GM21367 (cell line): ENCODE data around the gene DLK1.

Source experiments
- ATAC-seq: cut with Tn5 transposase; IDR thresholded peaks from one replicate; pipeline ENCODE4 v1.9.1; 2021; ENCODE audit not compliant: unreplicated experiment

DLK1 gene

DNA sequence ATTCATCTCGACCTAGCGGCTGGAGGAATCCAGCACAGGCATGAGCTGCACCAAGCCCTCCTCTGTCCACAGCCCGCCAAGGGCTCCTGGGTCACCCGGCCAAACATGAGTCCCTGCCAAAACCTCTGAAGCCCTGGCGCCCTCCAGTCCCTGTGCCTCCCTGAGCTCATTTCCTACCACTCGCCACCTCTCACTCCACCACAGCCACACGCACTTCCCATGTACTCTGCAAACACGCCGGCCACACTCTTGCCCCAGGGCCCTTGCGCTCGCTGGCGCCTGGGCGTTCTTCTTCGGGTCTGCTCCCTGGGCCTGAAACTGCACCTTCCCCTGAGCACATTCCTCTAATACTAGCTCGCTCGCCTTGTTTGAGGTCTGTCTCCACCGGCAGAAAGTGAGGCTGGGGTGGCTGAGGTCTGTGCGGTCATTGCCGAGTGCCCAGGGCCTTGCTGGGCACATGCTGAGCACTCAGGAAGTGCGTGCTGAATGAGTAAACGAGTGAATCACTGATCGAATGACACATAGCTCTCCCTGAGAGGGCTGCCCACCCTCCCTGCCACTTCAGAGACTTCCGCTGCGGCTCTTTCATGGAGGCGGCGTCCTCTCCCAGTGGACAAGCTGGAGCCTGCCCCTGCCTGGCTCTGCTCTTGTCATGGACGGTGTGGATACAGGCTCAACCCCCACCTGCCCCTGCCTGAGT, 33.7 kb upstream of the DLK1 start:
- no peak for ATAC-seq

DNA sequence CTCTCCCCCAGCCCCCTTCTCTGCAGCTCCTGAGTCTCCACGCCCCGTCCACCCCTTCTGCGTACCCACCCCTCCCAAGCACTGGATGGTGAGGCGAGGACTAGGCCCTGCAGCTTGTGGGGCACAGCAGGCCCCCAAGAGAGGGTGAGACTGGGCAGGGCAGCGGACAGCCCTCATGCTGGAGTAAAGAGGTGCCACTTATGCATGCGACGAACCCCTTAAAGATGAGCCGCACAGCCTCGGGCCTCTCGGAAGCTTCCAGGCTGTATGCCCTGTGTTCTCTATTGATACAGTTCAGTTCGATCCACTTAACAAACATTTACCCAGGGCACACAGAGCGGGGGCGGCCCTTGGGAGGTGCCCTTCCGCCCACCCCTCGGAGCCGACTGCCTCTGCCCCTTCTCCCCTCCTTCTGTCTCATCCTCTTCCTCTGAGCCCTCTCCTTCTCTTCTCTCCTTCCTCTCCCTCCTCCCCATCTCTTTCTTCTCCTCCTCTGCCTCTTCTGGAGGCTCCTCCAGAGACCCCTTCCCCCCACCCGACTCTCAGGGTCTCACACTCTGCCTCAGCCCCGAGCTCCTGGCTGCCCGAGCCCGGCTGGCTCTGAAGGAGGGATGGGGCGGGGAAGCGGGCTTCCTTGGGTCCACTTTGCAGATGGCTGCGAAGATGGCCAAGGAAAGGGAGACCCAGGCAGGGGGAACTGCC, 32.7 kb upstream of the DLK1 start:
- no peak for ATAC-seq

- ATAC-seq: no peak
These were observed 31.9 kb upstream of the DLK1 start for GRCh38 chr14:100694579-100695422.

GRCh38 chr14:100695423-100695738, 31.3 kb upstream of the DLK1 start:
- no peak for ATAC-seq

DNA sequence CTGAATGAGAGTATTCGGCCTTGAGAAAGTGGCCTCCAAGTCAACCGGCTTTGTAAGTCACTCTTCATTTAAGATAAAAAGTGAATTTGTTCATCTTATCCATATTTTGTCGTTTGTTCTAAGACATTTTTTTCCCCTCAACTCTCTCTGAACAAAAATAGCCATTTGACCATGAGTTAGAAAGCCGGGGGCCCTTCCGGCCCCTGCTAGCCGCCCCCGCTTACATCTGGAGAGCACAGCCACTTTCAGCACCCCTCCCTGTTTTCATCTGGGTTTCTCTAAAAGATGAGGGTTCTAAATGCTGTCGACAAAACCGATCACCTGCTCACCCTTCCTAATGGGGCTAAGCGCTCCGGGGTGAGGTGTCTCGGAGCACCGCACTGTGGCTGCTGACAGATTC, 30.7 kb upstream of the DLK1 start:
- no peak for ATAC-seq

DNA sequence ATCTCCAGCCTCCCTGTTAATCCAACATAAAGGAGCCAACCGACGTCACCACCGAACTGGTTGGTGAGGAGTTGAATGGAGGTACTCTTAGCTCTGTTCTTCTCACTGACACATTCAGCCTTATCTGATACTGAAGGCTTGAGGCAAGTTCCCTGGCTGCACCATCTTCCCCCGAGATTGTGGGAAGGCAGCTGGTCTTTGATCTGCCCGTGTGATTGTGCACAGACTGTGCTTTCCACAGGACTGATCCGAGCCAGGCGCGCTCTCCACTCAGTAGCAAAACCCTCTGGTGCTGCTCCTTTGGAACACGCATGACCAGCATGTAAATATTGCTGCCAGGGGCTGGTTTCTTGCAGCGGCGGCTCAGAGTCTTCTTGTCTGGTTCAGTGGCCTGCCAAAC, 30.1 kb upstream of the DLK1 start:
- no peak for ATAC-seq

DNA sequence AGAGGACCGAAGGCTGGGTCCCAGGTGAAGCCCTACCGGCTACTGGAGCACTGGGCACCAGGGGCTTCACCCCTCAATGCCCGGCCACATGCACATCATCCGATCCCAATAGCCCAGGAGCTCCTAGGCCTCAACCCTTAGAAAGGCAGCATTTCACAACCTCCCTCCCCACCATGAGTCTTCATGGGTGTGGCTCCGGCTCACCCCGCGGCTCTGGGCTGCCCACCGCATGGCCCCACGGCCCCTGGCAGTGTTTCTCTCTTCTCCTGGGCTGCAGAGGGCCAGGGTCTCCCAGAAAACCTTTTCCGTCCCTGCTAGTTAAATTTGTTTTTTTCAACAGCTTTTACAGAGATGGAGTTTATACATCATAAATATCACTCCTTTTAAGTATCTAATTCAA, 28.6 kb upstream of the DLK1 start:
- no peak for ATAC-seq

DNA sequence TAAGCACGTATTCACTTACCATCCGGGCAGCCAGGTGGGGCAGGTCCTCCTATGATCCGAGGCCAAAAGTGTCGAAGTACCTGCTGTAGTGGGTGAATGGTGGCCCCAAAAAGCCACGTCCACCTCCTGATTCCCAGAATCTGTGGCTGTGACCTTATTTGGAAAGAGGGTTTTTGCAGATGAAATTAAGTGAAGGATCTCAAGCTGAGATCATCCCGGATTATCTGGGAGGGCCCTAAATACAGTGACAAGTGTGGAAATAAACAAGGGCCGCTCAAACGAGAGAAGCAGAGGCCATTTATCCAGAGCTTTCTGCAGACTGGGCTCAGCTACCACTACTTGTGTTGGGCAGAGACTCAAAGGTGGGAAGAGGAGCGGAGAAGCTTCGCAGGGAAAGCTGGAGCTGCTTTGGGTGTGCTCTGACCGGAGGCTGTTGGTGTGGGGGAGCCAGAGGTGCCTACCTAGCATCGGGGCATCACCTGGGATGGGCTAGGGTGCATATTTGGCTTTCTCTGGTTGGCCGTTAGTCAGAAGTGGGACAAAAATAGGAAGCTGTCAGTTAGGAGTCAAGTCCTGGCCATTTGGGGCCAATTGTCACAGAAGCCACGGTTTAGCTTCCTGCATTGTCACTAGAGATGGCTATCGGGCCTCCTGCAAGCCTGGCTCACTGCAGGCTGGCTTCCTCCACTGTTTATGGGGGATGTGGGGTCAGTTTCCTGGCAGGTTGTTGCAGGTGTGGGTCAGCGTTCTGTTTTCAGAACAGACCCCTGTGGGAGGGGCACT, 27.8 kb upstream of the DLK1 start:
- no peak for ATAC-seq

- ATAC-seq: no peak
These were observed 25.4 kb upstream of the DLK1 start for GRCh38 chr14:100701314-100701713.

GRCh38 chr14:100702590-100702989, 24.1 kb upstream of the DLK1 start:
- no peak for ATAC-seq

DNA sequence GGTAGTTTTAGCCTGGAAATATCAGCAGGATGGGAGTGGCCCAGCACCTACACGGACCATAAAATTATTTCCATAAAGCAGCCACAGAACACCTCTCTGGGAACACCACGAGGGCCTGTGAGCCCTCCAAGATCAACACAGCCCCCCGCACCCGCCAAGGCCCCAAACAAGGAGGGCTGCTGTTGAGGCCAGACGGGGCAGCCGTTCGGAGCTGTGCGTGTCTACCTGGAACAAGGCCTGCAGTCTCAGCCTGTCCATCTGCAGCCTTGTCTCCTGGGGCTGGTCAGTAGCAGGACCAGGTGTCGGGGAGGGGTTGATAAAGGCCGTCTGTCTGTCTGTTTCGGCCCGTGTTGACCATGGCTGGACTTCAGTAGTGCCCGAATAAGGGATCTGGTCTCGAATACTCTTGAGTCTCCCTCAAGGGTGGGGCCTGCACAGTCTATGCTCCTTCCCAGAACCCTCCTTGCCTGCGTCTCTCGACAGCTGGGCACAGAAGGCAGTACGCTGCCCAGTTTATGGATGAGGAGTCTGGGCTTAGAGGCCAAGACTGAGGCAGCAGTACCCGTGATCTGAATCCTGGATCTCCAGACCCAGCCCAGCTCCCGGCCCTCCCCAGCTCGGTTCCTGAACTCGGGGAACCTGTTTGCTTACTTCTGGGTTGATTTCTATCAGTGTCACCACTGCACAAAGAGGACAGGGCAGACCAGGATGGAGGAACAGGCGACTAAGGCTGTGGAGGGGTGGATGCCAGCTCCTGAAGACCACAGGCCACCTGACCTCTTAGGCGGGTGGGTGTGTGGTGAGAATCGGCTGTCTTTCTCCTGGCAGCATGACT, 23.1 kb upstream of the DLK1 start:
- ATAC-seq: no peak

DNA sequence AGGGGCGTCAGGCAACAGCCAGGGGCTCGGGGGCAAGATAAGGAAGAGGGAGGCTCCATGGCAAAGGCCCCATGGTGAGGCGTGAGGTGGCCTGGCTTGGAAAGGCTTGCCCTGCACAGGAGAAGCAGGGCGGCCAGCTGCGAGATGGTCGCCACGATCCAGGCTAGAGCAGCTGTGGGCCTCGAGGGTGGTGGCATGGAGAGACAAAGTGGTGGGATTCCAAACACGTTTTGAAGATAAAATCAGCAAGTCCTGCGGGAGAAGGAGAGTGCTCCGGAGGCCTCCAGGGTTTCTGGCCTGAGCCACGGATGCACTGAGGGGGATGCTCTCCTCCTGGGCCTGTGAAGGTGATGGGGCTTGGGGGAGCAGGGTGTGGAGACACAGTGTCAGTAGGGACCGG, 20.5 kb upstream of the DLK1 start:
- no peak for ATAC-seq

GRCh38 chr14:100706860-100707259, 19.8 kb upstream of the DLK1 start:
- ATAC-seq: no peak

GRCh38 chr14:100708425-100709288, 18.0 kb upstream of the DLK1 start:
- no peak for ATAC-seq

DNA sequence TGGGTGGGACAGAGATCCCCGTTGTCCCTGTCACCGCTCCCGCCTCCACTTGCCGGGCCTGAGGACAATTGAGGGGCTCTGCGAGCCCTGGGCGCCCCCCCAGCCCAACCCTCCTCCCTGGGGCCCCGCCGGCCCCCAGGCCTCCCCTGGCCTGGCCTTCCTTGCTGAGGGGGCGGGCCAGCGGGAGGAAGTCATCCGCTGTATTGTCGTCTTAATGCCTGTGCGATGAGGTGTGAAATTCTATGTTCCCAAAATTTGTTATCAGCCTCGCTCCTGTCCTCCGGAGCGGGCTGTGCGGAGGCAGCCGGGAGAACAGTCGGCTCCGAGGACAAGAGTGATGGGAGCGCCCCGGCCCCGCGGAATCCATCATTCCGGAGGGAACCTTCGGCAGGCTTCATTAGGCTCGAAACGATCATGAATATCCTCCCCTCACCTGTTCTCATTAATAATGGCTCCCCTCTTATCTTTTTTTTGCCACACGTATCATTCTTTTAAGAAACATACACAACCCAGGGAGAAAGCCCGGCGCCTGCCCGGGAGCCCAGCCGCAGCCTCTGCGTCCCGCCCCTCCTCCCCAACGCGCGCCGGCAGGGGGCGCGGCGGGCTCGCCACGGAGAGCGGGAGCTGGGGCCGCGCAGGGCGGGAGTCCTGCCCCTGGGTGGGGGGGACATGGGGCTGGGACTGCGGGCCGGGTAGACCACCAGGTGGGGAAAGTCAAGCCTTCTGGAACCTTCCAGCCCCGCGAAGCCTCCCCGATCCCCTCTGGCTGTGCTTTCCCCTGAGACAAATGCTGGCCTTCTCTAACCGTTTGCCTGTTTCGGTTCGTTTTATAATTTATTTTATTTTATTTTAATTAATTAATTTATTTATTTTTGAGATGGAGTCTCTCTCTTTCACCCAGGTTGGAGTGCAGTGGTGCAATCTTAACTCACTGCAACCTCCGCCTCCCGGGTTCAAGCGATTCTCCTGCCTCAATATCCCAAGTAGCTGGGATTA, 17.1 kb upstream of the DLK1 start:
- no peak for ATAC-seq

GRCh38 chr14:100710391-100710790, 16.3 kb upstream of the DLK1 start:
- no peak for ATAC-seq

DNA sequence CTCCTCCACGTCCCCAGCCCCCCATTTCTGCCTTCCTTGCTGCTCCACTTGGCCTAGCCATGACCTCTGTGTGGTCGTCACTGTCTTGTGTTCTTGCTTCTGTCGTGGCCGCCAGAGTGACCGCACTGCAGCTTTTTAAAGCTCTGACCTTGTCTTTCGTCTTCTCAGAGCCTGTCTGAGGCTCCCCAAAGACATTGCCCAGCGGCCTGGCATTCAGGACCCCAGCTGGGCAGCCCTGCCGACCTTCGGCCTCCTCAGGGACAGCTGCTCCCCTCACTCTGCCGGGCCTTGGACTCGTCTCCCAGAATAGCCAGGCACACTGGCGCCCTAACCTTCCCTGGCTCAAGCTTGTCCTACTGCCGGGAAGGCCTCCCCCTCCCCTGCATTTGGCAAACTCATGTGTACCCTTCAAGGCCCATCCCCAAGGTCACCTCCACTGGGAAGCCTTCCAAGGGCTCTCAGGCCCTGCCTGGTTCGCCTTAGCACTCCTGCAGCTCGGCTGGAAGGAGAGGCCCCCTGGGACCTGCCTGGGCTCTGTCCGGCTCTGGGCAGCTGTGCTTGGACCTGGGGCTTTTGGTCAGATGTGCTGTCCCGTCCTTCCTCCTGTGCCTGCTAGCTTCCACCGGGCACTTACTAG, 15.7 kb upstream of the DLK1 start:
- no peak for ATAC-seq

- no peak for ATAC-seq
These were observed 15.2 kb upstream of the DLK1 start for GRCh38 chr14:100711493-100711892.
